ENCODE measurements around the gene AP1S3.

DNA sequence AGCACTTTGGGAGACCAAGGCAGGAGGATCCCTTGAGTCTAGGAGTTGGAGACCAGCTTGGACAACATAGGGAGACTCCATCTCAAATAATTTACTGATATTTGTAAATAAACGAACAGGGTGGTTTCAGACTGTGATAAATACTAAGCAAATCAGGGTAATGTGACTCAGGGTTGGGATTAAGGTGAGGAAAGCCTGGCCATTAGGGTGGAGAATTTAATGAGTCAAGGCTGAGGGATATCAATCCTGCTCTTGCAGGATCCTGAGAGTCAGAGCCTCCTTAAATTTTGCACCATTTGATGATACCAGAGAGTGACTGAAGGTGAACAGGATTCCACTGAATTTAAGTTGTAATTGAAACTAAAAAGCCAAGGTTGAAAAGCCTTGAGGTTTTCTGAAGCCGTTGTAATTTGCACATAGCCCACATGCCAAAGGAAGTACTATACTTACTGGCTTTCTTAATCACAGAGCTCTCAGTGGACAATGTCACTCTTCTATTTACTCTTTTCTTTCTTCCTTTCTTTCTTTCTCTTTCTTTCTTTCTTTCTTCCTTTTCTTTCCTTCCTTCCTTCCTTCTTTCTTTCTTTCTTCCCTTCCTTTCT, 28.6 kb upstream of the AP1S3 start:
- TF ChIP-seq, protein P1, sequence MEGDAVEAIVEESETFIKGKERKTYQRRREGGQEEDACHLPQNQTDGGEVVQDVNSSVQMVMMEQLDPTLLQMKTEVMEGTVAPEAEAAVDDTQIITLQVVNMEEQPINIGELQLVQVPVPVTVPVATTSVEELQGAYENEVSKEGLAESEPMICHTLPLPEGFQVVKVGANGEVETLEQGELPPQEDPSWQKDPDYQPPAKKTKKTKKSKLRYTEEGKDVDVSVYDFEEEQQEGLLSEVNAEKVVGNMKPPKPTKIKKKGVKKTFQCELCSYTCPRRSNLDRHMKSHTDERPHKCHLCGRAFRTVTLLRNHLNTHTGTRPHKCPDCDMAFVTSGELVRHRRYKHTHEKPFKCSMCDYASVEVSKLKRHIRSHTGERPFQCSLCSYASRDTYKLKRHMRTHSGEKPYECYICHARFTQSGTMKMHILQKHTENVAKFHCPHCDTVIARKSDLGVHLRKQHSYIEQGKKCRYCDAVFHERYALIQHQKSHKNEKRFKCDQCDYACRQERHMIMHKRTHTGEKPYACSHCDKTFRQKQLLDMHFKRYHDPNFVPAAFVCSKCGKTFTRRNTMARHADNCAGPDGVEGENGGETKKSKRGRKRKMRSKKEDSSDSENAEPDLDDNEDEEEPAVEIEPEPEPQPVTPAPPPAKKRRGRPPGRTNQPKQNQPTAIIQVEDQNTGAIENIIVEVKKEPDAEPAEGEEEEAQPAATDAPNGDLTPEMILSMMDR (IDR thresholded peaks at IDR 0.05 in 2 of 3, conservative IDR thresholded peaks at IDR 0.05 in 1 of 3; ENCODE audit: borderline replicate concordance in 1 of 3, insufficient read depth in 1 of 3, low read depth in 2 of 3, low read length in 2 of 3) = no peak
- no peak for TF ChIP-seq POLR2AphosphoS5 (IDR thresholded peaks at IDR 0.05; ENCODE audit: low read depth, low read length)
